ENCODE results near the gene FREY1.
A peak's percentile ranks its signal among the peaks of the same experiment; 100 is the strongest.

The FREY1 gene

DNA sequence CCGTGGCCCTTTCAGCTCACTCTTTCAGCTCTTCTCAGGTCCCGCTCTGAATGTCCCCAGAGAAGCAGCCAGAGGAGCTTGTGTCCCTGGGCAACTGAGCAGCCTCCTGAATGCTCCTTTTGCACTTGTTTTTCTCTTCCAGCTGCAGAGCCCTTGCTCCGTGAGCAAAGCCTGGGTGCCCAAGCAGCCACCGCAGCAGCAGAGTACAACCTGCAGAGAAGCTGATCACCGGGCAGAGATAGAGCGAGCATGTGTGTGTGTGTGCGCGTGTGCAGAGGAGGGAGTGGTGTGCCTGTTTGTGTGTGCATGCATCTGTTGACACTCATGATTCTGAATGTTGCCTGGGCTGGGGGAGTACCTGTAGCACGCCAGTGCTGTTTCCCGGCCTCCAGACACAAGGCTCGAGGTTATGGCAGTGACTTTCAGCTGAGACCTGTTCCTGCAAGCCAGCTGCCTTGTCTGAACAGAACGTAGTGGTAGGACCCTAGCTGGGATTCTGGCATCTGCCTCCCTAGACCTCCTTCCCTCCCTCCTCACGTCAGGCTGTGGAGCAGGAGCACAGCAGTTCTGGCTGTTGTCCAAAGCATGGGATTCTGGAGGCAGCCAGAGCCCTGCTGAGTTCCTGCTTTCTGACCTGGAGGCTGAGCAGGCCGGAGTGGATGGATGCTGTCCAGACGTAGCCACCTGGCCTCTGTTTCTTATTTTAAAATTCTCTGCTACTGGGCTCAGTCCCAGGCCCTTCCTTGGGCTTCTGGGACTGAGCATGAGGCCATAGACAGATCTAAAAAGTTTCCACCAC lies 26.1 kb downstream of the FREY1 start:
- ChIA-PET CTCF (interaction anchor here (1.2 to 2.0 kb wide), 3 partner anchors 9 to 84 kb away, joined by 3 to 11 read pairs (median 4); partner anchors contain the start of gene CRY2), POLR2A (no interaction called here)
- peaks cover 11 to 55% (median 31%) of the 10 kb centered on the region in 4 experiments for H3K36me3 ChIP-seq (ENCODE audit: control insufficient read depth in 4 of 4, insufficient read depth in 4 of 4, low read length in 3 of 4)

DNA sequence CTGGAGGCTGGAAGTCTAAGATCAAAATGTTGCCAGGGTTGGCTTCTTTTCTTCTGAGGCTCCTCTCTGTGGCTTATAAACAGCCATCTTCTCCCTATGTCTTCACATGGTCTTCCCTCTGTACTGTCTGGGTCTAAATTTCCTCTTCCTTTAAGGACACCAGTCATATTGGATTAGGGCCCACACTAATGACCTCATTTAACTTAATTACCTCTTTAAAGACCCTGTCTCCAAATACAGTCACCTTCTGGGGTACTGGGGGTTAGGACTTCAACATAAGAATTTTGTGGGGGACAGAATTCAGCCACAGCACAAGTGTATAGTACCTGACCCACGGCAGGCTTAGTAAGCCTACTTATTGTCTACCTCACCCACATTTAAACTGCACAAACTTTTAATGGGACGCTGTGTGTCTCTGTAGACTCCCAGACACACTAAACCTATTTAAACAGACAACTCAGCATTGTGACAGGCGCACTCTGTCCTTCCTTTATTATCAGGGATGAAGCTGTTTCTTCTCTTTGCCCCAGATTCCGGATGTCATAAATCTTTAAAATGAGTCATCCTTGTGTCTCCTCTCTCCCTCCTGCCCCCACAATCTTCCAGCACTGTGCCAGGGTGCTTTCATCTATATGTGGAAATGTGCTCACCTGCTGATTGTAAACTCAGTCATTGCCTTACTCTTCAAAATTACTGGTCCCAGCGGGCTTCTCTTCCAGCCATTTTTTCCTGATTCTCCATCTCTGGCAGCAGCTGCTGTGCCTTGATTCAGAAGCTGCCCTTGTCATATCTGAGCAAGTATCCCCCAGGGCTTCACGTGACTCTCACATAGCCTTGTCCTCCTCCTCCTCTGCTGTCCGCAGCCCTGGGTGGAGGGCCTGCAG lies 27.0 kb downstream of the FREY1 start:
- H3K27ac ChIP-seq (ENCODE audit: insufficient read depth in 1 of 2, low read depth in 1 of 2, low read length in 2 of 2, poor library complexity in 1 of 2, severe bottlenecking in 2 of 2) = no peak overlapping the region
- H3K4me3 ChIP-seq (ENCODE audit: control insufficient read depth in 1 of 7, extremely low read depth in 1 of 7, insufficient read depth in 4 of 7, low read depth in 2 of 7, low read length in 6 of 7) = no peak overlapping the region
- CTCF ChIA-PET = interaction anchor here (0.7 to 2.0 kb wide), 2 partner anchors 8 to 79 kb away, joined by 3 to 11 read pairs; no protein-coding TSS in a partner anchor
- H3K27me3 ChIP-seq (replicated peaks in 2 of 5; ENCODE audit: control insufficient read depth in 4 of 5, insufficient read depth in 5 of 5, low read length in 4 of 5) = peaks cover 0 to 9% (median 0%) of the 10 kb centered on the region in 5 experiments
- H3K9me3 ChIP-seq (ENCODE audit: control extremely low read depth in 1 of 5, control insufficient read depth in 4 of 5, insufficient read depth in 2 of 5, low read depth in 1 of 5, low read length in 4 of 5) = no peaks in the 10 kb centered on the region
- peaks cover 11 to 63% (median 37%) of the 10 kb centered on the region in 4 experiments for H3K36me3 ChIP-seq (ENCODE audit: control insufficient read depth in 4 of 4, insufficient read depth in 4 of 4, low read length in 3 of 4)
- 97% methylated on average over 7 of the region's 7 CpGs for WGBS (ENCODE audit: insufficient coverage)
- POLR2A ChIA-PET = no interaction called here
- H3K4me1 ChIP-seq (ENCODE audit: control extremely low read depth in 1 of 4, control insufficient read depth in 4 of 4, insufficient read depth in 4 of 4, low read length in 3 of 4) = peaks cover under 1 to 3% (median 2%) of the 10 kb centered on the region in 4 experiments
- no peak for DNase-seq

More for the DNA sequence above, 26.1 kb downstream of the FREY1 start:
- WGBS (ENCODE audit: insufficient coverage) = 93% methylated on average over 14 of the region's 15 CpGs
- no peak overlapping the region for H3K4me3 ChIP-seq (ENCODE audit: control insufficient read depth in 1 of 7, extremely low read depth in 1 of 7, insufficient read depth in 4 of 7, low read depth in 2 of 7, low read length in 6 of 7)
- no peaks in the 10 kb centered on the region for H3K9me3 ChIP-seq (ENCODE audit: control extremely low read depth in 1 of 5, control insufficient read depth in 4 of 5, insufficient read depth in 2 of 5, low read depth in 1 of 5, low read length in 4 of 5)
- H3K27ac ChIP-seq (ENCODE audit: insufficient read depth in 1 of 2, low read depth in 1 of 2, low read length in 2 of 2, poor library complexity in 1 of 2, severe bottlenecking in 2 of 2) = no peak overlapping the region
- peaks cover 0 to 16% (median 1%) of the 10 kb centered on the region in 5 experiments for H3K27me3 ChIP-seq (replicated peaks in 2 of 5; ENCODE audit: control insufficient read depth in 4 of 5, insufficient read depth in 5 of 5, low read length in 4 of 5)
- peaks cover 3 to 11% (median 7%) of the 10 kb centered on the region in 4 experiments for H3K4me1 ChIP-seq (ENCODE audit: control extremely low read depth in 1 of 4, control insufficient read depth in 4 of 4, insufficient read depth in 4 of 4, low read length in 3 of 4)
- no peak for DNase-seq

DNA sequence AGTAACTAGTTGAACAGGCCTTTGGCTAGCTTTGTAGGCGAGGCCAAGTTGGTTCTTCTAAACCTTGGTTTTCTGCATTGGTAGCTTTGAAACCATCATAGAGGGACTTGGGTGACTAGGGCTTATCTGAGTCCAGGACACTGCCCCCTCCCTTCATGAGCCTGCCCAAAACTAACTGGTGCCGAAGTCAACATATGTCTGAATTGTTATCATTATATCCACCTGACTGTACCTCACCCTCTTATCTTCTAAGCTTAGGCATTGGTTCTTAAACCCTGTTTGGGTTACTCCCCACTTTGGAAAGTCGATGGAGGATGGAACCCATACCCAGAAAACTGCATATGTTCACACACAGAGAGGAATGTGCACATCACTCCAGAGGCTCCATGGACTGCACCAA lies 29.2 kb downstream of the FREY1 start:
- Histone ChIP-seq H3K36me3 (ENCODE audit: control insufficient read depth in 4 of 4, insufficient read depth in 4 of 4, low read length in 3 of 4) (peaks cover 11 to 71% (median 47%) of the 10 kb centered on the region in 4 experiments), H3K4me1 (ENCODE audit: control extremely low read depth in 1 of 4, control insufficient read depth in 4 of 4, insufficient read depth in 4 of 4, low read length in 3 of 4) (no peaks in the 10 kb centered on the region), H3K27me3 (replicated peaks in 2 of 5; ENCODE audit: control insufficient read depth in 4 of 5, insufficient read depth in 5 of 5, low read length in 4 of 5) (no peaks in the 10 kb centered on the region), H3K4me3 (ENCODE audit: control insufficient read depth in 1 of 7, extremely low read depth in 1 of 7, insufficient read depth in 4 of 7, low read depth in 2 of 7, low read length in 6 of 7) (no peak overlapping the region), H3K27ac (ENCODE audit: insufficient read depth in 1 of 2, low read depth in 1 of 2, low read length in 2 of 2, poor library complexity in 1 of 2, severe bottlenecking in 2 of 2) (no peak overlapping the region), H3K9me3 (ENCODE audit: control extremely low read depth in 1 of 5, control insufficient read depth in 4 of 5, insufficient read depth in 2 of 5, low read depth in 1 of 5, low read length in 4 of 5) (no peaks in the 10 kb centered on the region)
- ChIA-PET CTCF (no interaction called here), POLR2A (no interaction called here)
- 100% methylated on average over 3 of the region's 3 CpGs for WGBS (ENCODE audit: insufficient coverage)
- DNase-seq = no peak

DNA sequence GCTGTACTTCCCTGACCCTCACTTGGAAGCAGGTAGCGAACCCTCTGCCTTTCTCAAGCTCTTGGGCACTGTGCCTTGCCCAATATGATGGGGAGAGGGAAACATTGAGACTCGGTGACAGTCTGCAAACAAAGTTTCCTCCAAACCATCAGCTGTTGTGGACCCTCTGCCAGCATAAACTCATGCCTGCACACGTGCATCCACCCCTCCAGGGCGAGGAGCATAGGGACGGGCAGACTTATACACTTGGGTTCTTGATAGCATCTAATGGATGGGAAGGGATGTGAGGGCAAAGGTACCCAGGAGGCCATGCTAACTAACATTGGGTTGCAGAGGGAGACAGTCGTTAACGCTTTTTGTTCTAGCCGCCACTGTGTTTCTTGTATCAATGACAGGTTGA lies 29.9 kb downstream of the FREY1 start:
- Histone ChIP-seq H3K4me1 (ENCODE audit: control extremely low read depth in 1 of 4, control insufficient read depth in 4 of 4, insufficient read depth in 4 of 4, low read length in 3 of 4) (peaks cover 0 to under 1% (median 0%) of the 10 kb centered on the region in 4 experiments), H3K27ac (ENCODE audit: insufficient read depth in 1 of 2, low read depth in 1 of 2, low read length in 2 of 2, poor library complexity in 1 of 2, severe bottlenecking in 2 of 2) (no peak overlapping the region), H3K36me3 (ENCODE audit: control insufficient read depth in 4 of 4, insufficient read depth in 4 of 4, low read length in 3 of 4) (peaks cover 11 to 69% (median 48%) of the 10 kb centered on the region in 4 experiments), H3K4me3 (ENCODE audit: control insufficient read depth in 1 of 7, extremely low read depth in 1 of 7, insufficient read depth in 4 of 7, low read depth in 2 of 7, low read length in 6 of 7) (no peak overlapping the region), H3K27me3 (replicated peaks in 2 of 5; ENCODE audit: control insufficient read depth in 4 of 5, insufficient read depth in 5 of 5, low read length in 4 of 5) (no peaks in the 10 kb centered on the region), H3K9me3 (ENCODE audit: control extremely low read depth in 1 of 5, control insufficient read depth in 4 of 5, insufficient read depth in 2 of 5, low read depth in 1 of 5, low read length in 4 of 5) (no peaks in the 10 kb centered on the region)
- 96% methylated on average over 5 of the region's 8 CpGs for WGBS (ENCODE audit: insufficient coverage)
- CTCF ChIA-PET = interaction anchor here (0.7 kb wide), 1 partner anchor 18 kb away, joined by 4 read pairs; no protein-coding TSS in a partner anchor
- POLR2A ChIA-PET = no interaction called here
- DNase-seq = no peak

DNA sequence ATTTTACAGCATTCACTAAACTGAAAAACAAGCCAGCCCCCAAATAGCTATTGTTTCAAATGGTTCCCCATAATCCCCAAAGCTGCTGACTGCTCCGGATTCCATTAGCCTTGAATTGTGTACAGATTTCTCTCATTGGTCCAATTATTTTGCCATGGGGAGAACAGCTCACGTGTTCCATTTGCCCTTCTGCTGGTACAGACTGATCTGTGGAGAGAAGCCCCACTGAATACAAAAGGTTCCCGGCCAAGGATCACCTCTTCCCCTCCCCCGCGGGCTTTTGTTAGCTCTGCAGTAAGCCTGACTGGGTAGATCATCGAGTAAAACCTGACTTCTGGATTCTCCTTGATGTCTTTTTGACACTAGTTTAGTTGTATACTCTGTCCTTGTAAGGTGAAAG lies 30.7 kb downstream of the FREY1 start:
- Histone ChIP-seq H3K36me3 (ENCODE audit: control insufficient read depth in 4 of 4, insufficient read depth in 4 of 4, low read length in 3 of 4) (peaks cover 5 to 67% (median 49%) of the 10 kb centered on the region in 4 experiments), H3K4me1 (ENCODE audit: control extremely low read depth in 1 of 4, control insufficient read depth in 4 of 4, insufficient read depth in 4 of 4, low read length in 3 of 4) (peaks cover 0 to 9% (median 3%) of the 10 kb centered on the region in 4 experiments), H3K27me3 (replicated peaks in 2 of 5; ENCODE audit: control insufficient read depth in 4 of 5, insufficient read depth in 5 of 5, low read length in 4 of 5) (no peaks in the 10 kb centered on the region), H3K27ac (ENCODE audit: insufficient read depth in 1 of 2, low read depth in 1 of 2, low read length in 2 of 2, poor library complexity in 1 of 2, severe bottlenecking in 2 of 2) (no peak overlapping the region), H3K4me3 (ENCODE audit: control insufficient read depth in 1 of 7, extremely low read depth in 1 of 7, insufficient read depth in 4 of 7, low read depth in 2 of 7, low read length in 6 of 7) (no peak overlapping the region), H3K9me3 (ENCODE audit: control extremely low read depth in 1 of 5, control insufficient read depth in 4 of 5, insufficient read depth in 2 of 5, low read depth in 1 of 5, low read length in 4 of 5) (no peaks in the 10 kb centered on the region)
- ChIA-PET POLR2A (no interaction called here), CTCF (interaction anchor here (1.0 kb wide), 1 partner anchor 8 kb away, joined by 3 read pairs; no protein-coding TSS in a partner anchor)
- no peak for DNase-seq
- 96% methylated on average over 5 of the region's 6 CpGs for WGBS (ENCODE audit: insufficient coverage)

DNA sequence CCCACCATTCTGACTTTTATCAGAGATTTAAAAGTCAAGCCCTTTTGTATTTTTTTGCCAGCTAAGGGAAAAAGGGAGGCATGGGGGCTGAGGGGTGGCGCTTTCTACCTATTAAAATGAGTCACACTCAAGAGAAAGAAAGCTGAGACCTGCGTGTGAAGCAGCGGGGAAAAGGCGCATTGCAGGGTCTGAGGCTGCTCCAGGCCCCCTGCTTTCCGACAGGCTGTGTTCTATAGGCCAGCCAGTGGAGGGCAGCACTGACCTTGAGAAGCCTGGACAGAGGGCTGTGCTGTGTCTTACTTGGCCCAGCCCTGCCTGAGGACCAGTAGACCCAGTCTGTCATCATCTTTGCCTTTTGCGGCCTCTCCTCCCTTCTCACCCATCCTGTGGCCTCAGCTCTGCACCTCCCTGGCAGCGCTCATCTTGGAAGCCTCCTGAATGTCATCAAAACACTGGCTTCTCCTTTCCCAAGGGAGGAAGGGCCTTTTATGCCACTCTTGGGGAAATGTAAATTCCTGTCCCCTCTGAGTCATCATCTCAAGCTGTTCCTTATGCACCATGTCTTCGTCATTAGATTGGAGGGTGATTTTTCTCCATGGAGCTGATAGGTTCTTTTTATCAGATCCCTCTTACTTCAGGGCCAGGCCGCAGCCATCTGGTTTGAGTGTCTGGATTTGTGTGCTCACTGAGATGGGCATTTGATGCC lies 34.3 kb downstream of the FREY1 start:
- H3K27me3 ChIP-seq (replicated peaks in 2 of 5; ENCODE audit: control insufficient read depth in 4 of 5, insufficient read depth in 5 of 5, low read length in 4 of 5) = no peaks in the 10 kb centered on the region
- DNase-seq = peak; percentile 39 to 68 (median 62)
- peaks cover 0 to 9% (median 3%) of the 10 kb centered on the region in 4 experiments for H3K4me1 ChIP-seq (ENCODE audit: control extremely low read depth in 1 of 4, control insufficient read depth in 4 of 4, insufficient read depth in 4 of 4, low read length in 3 of 4)
- no peaks in the 10 kb centered on the region for H3K9me3 ChIP-seq (ENCODE audit: control extremely low read depth in 1 of 5, control insufficient read depth in 4 of 5, insufficient read depth in 2 of 5, low read depth in 1 of 5, low read length in 4 of 5)
- CTCF ChIA-PET = interaction anchor here (0.8 to 4.4 kb wide), 17 partner anchors 8 to 134 kb away, joined by 3 to 22 read pairs (median 5); partner anchors contain the start of gene PEX16
- H3K4me3 ChIP-seq (ENCODE audit: control insufficient read depth in 1 of 7, extremely low read depth in 1 of 7, insufficient read depth in 4 of 7, low read depth in 2 of 7, low read length in 6 of 7) = no peak overlapping the region
- H3K27ac ChIP-seq (ENCODE audit: insufficient read depth in 1 of 2, low read depth in 1 of 2, low read length in 2 of 2, poor library complexity in 1 of 2, severe bottlenecking in 2 of 2) = no peak overlapping the region
- POLR2A ChIA-PET = interaction anchor here (1.2 kb wide), 1 partner anchor 9 kb away, joined by 3 read pairs; no protein-coding TSS in a partner anchor
- WGBS (ENCODE audit: insufficient coverage) = 97% methylated on average over 5 of the region's 9 CpGs
- H3K36me3 ChIP-seq (ENCODE audit: control insufficient read depth in 4 of 4, insufficient read depth in 4 of 4, low read length in 3 of 4) = peaks cover 12 to 81% (median 67%) of the 10 kb centered on the region in 4 experiments

Measured in common myeloid progenitor, CD34-positive (primary cell).